Uterus (tissue), 4 donors: ENCODE measurements around the gene RFPL3. TPM values are rescaled to one million over a fixed set of nuclear protein-coding genes. Genes with fewer than 3 reads are reported as not detected.

Source experiments
- DNase-seq, 2 donors: peaks; one replicate each; pipeline ENCODE4 v3.0.0-alpha.2; 2019 to 2020
- H3K27ac ChIP-seq, 2 donors: fragments of 200-600 bp; sonication (generic); 1 replicate in 1 of 2; 2 replicates in 1 of 2; pipeline ENCODE4 v1.5.1; 2016 to 2018
- H3K27me3 ChIP-seq, 2 donors: fragments of 200-600 bp; sonication (generic); one replicate each; pipeline ENCODE4 v1.5.1; 2018 to 2019; ENCODE audit warnings: control low read depth in 1 of 2
- H3K36me3 ChIP-seq, 2 donors: fragments of 200-600 bp; sonication (generic); one replicate each; pipeline ENCODE4 v1.5.1; 2019; ENCODE audit warnings: control low read depth in 1 of 2
- H3K4me1 ChIP-seq, 2 donors: fragments of 200-600 bp; sonication (generic); one replicate each; pipeline ENCODE4 v1.5.1; 2018 to 2019; ENCODE audit warnings: control low read depth in 1 of 2
- H3K4me3 ChIP-seq, 2 donors: fragments of 200-600 bp; sonication (generic); 1 replicate in 1 of 2; 2 replicates in 1 of 2; pipeline ENCODE4 v1.5.1; 2018 to 2019; ENCODE audit warnings: mild to moderate bottlenecking in 1 of 2
- H3K9me3 ChIP-seq, 2 donors: fragments of 200-600 bp; sonication (generic); one replicate each; pipeline ENCODE4 v1.5.1; 2019; ENCODE audit warnings: control low read depth in 1 of 2
- POLR2A ChIP-seq, 2 donors: fragments of 450-650 bp; IDR thresholded peaks; one replicate each; pipeline ENCODE4 v1.6.1; 2016; ENCODE audit warnings: antibody characterized with exemption in 2 of 2, mild to moderate bottlenecking in 1 of 2, moderate library complexity in 1 of 2
- intact Hi-C: fragments of 100-400 bp; cut with DNase I; formaldehyde crosslinking; loops from one replicate; pipeline ENCODE4 v1.15.1; 2023; ENCODE audit warnings: low total_unique reads
- total RNA-seq, 4 donors: library from RNA; depleted of rRNA in 3 of 4; stranded (reverse); fragments of >200 nt in 3 of 4; gene quantifications; one replicate each; pipeline versions ENCODE4 v1.1.0 to v1.2.4, GENCODE V29; 2014 to 2023
- TF ChIP-seq, protein P1 (sequence below), 4 experiments: fragments of 200-600 bp in 2 of 4; fragments of 450-650 bp in 2 of 4; sonication (generic) in 2 of 4; IDR thresholded peaks; one replicate each; pipeline ENCODE4 v1.5.1; 2016 to 2019; ENCODE audit warnings: antibody characterized with exemption in 4 of 4, mild to moderate bottlenecking in 2 of 4, moderate library complexity in 1 of 4
- donor health status: DM: yes; HTN: yes; CAD: no.

RFPL3 gene
- total RNA-seq, 4 donors from 2014 or later: not detected

DNA sequence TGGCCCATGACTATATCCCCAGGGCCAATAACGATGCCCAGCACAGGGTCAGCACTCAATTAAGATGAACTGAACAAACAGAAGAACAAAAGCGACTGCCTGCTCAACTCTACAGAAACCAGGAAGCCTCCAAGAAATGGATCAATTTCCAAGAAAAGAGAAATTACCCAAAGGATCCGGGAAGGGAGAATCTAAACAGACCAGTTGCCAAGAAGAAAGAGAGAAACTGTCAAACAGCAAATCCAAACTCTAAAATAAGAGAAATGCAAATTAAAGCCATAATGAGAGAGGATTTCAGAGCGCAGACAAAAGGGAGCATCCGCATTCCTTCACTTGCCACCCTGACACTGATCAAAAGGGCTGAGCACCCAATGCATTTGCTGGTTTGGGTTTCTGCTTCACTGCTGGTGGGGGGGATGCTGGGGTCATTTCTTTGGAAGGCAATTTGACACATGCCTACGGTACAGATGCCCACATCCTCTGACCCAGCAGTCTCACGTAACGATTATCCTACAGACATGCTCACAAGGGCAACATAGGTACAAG, 37.7 kb upstream of the RFPL3 start:
- no peaks in the 10 kb centered on the region for H3K36me3 ChIP-seq
- no peaks in the 10 kb centered on the region for H3K27me3 ChIP-seq
- no peak overlapping the region for H3K27ac ChIP-seq
- no peak for TF ChIP-seq POLR2A (IDR thresholded peaks at IDR 0.05)
- TF ChIP-seq, protein P1, sequence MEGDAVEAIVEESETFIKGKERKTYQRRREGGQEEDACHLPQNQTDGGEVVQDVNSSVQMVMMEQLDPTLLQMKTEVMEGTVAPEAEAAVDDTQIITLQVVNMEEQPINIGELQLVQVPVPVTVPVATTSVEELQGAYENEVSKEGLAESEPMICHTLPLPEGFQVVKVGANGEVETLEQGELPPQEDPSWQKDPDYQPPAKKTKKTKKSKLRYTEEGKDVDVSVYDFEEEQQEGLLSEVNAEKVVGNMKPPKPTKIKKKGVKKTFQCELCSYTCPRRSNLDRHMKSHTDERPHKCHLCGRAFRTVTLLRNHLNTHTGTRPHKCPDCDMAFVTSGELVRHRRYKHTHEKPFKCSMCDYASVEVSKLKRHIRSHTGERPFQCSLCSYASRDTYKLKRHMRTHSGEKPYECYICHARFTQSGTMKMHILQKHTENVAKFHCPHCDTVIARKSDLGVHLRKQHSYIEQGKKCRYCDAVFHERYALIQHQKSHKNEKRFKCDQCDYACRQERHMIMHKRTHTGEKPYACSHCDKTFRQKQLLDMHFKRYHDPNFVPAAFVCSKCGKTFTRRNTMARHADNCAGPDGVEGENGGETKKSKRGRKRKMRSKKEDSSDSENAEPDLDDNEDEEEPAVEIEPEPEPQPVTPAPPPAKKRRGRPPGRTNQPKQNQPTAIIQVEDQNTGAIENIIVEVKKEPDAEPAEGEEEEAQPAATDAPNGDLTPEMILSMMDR (IDR thresholded peaks at IDR 0.05): no peak
- DNase-seq: no peak
- no peak overlapping the region for H3K4me3 ChIP-seq
- H3K9me3 ChIP-seq: no peaks in the 10 kb centered on the region
- intact Hi-C loops: no loop called here
- no peaks in the 10 kb centered on the region for H3K4me1 ChIP-seq

DNA sequence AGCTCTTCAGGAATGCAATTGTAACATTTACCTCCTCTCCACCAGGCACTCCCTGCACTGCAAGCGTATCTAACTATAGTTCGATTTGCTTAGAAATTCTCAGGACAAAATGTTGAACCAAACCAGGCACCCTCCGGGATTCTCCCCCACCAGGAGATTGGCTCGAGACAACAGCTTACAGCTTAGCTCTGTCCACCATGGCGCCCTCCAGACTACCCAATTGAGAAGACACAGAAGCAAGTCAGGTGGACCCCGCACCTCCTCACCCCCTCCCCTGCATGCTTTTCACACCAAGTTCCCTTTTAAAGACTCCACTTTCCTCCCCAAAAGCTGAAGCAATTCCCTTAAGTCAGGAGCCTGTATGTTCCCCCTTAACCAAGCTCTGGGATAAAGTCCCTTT, 34.7 kb upstream of the RFPL3 start:
- intact Hi-C loops: no loop called here
- no peaks in the 10 kb centered on the region for H3K27me3 ChIP-seq
- no peaks in the 10 kb centered on the region for H3K4me1 ChIP-seq
- no peak overlapping the region for H3K4me3 ChIP-seq
- DNase-seq: no peak
- TF ChIP-seq, protein P1 (IDR thresholded peaks at IDR 0.05): no peak
- TF ChIP-seq POLR2A (IDR thresholded peaks at IDR 0.05): no peak
- no peaks in the 10 kb centered on the region for H3K36me3 ChIP-seq
- H3K9me3 ChIP-seq: no peaks in the 10 kb centered on the region
- no peak overlapping the region for H3K27ac ChIP-seq

- DNase-seq: no peak
- intact Hi-C loops: no loop called here
These were observed 34.0 kb upstream of the RFPL3 start for GRCh38 chr22:32323513-32324164.

DNA sequence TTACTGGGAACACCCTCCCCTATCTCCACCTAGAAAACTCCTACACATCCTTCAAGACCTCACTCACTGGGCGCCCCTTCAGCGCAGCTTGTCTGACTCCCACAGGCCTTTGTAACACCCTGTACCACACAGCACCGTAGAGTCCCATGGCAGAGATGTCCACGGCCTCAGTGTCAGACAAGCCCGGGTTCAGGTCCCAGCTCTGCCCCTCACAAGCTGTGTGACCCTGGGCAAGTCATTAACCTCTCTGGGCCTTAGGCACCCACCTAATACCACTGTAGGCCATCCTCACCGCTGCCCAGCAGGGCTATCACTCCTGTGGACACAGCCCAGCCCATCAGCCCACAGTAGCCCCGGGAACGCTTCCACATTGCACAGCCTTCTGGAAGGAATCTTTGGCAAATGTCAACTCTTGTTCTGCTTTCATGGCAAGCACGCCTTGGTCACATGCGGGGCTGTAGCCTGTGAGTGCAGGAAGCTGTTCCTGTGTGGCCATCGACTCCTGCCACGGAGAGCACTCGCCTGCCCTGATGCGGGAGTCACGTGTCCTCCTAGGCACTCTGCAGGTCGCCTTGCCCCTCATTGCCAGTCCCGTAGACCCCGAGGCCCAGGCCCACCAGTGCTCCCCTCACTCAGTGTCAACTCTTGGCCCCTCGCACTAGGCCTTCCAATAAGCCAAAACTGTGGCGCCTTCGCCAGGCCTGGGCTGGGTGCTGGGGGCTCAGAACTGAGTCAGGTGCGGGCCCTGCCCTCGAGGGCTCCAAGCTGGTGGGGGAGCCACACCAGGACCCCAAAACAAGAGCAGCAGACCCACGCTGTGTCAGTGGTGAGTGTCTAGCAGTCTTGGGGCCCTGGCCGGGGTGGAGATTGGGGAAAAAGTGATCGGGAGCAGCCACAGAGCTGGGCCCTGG, 32.9 kb upstream of the RFPL3 start:
- intact Hi-C loops: no loop called here
- H3K4me3 ChIP-seq: no peak overlapping the region
- no peaks in the 10 kb centered on the region for H3K36me3 ChIP-seq
- H3K27me3 ChIP-seq: no peaks in the 10 kb centered on the region
- no peaks in the 10 kb centered on the region for H3K9me3 ChIP-seq
- DNase-seq: no peak
- H3K4me1 ChIP-seq: no peaks in the 10 kb centered on the region
- no peak overlapping the region for H3K27ac ChIP-seq
- TF ChIP-seq, protein P1 (IDR thresholded peaks at IDR 0.05): no peak
- no peak for TF ChIP-seq POLR2A (IDR thresholded peaks at IDR 0.05)

More at GRCh38 chr22:32323513-32324164, 34.0 kb upstream of the RFPL3 start:
- TF ChIP-seq, protein P1 (IDR thresholded peaks at IDR 0.05): no peak
- TF ChIP-seq POLR2A (IDR thresholded peaks at IDR 0.05): no peak
- H3K27me3 ChIP-seq: no peaks in the 10 kb centered on the region
- no peaks in the 10 kb centered on the region for H3K4me1 ChIP-seq
- H3K9me3 ChIP-seq: no peaks in the 10 kb centered on the region
- H3K4me3 ChIP-seq: no peak overlapping the region
- no peak overlapping the region for H3K27ac ChIP-seq
- no peaks in the 10 kb centered on the region for H3K36me3 ChIP-seq

DNA sequence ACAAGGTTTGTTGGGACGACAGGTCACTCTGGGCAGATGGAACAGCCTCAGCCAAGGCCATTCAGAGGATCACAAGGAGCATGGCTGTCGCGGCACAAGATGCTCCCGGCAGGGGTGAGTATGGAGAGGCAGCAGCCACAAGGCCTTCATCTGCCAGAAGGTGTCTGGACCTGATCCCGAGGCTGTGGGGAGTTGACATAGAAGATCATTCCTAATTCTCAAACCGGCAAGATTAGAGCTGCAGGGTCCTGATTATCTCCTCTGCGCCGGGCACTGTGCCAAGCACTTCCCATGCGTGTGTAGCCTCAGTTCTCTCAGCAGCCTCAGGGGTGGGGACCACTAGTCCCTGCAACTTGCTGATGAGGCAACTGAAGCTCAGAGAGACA, 32.3 kb upstream of the RFPL3 start:
- Histone ChIP-seq H3K4me3 (no peak overlapping the region), H3K27ac (no peak overlapping the region), H3K36me3 (no peaks in the 10 kb centered on the region), H3K9me3 (no peaks in the 10 kb centered on the region), H3K27me3 (no peaks in the 10 kb centered on the region), H3K4me1 (no peaks in the 10 kb centered on the region)
- no peak for TF ChIP-seq POLR2A (IDR thresholded peaks at IDR 0.05)
- TF ChIP-seq, protein P1 (IDR thresholded peaks at IDR 0.05): no peak
- DNase-seq: no peak
- intact Hi-C loops: no loop called here
